ENCODE data around the gene ACAT1.

ACAT1 gene

DNA sequence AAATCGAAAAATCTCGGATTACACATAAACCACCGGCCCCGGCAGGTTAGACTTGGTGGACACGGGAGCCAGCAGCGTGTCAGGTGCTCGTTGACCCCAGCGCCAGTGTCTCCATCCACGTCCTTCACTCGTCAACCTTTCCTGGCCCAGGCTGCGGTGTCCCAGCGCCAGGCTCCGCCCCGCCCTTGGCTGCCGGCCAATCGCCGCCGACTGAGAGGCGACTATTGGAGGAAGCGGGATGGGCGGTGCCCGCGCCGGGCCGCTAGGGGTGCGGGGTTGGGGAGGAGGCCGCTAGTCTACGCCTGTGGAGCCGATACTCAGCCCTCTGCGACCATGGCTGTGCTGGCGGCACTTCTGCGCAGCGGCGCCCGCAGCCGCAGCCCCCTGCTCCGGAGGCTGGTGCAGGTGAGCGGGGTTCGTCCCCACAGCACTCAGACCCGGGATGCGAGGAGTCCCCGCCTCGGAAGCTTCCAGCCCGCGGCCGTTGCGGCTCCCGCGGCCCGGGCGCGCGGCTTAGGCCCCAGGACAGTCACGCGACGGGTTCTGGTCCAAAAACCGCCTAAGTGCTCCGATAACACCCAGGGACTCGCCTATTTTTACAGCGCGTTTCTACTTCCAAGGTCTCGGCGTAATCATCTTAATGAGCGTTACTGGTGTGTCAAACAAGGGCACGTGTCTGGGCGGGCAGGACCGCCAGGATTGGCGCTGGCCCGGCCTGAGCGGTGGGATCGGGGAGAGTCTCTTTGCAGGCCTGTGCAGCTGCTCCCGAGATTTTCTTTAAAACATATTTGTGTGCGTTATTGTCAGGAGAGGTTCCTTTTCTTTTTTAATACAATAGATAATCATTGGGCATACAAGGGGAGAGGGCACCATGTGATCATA is at the start of gene ACAT1:
Gene ACAT1, plus strand, starts transcription at position 294 of the 882 bp plus-strand sequence. Its CDS starts 40 bp downstream, at position 334.
- H3K27ac ChIP-seq, result peak within 1 kb of the TSS; percentile 81
- TF ChIP-seq, protein P1, sequence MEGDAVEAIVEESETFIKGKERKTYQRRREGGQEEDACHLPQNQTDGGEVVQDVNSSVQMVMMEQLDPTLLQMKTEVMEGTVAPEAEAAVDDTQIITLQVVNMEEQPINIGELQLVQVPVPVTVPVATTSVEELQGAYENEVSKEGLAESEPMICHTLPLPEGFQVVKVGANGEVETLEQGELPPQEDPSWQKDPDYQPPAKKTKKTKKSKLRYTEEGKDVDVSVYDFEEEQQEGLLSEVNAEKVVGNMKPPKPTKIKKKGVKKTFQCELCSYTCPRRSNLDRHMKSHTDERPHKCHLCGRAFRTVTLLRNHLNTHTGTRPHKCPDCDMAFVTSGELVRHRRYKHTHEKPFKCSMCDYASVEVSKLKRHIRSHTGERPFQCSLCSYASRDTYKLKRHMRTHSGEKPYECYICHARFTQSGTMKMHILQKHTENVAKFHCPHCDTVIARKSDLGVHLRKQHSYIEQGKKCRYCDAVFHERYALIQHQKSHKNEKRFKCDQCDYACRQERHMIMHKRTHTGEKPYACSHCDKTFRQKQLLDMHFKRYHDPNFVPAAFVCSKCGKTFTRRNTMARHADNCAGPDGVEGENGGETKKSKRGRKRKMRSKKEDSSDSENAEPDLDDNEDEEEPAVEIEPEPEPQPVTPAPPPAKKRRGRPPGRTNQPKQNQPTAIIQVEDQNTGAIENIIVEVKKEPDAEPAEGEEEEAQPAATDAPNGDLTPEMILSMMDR (conservative IDR thresholded peaks at IDR 0.05), result no peak; the same call in 1 of the 2 replicates
- peak; percentile 97 for TF ChIP-seq ZFX (IDR thresholded peaks at IDR 0.05)

DNA sequence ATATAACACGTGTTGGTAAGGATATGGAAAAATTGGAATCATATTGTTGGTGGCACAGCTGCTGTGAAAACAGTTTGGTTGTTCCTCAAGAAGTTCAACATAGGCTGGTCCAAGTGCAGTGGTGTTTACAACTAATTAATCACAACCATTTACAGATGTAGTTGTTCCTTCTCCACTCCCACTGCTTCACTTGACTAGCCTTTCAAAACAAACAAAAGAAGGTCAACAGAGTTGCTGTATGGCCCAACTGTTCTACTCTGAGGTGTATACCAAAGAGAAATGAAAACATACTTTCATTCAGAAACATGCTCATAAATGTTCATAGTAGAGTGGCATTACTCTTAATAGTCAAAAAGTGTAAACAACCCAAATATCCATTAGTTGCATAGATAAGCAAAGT is 36.6 kb upstream of the ACAT1 start:
- no peak overlapping the region for H3K27ac ChIP-seq
- TF ChIP-seq, protein P1 (conservative IDR thresholded peaks at IDR 0.05), result no peak
- no peak for TF ChIP-seq ZFX (IDR thresholded peaks at IDR 0.05)

DNA sequence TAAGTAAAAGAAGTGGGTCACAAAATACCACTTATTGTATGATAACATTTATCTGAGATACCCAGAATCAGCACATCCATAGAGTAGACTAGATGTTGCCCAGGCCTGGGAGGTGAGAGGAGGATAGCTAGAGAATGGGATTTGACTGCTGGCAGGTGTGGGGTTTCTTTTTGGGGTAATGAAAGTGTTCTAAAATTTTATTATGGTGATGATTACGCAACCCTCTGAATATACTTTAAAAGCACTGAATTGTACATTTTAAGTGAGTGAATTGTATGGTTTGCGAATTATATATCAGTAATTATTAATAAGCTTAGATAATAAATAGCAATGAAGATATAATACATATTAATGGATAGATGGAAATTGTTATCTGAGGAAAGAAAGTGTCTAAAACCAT is 35.7 kb upstream of the ACAT1 start:
- no peak for TF ChIP-seq ZFX (IDR thresholded peaks at IDR 0.05)
- TF ChIP-seq, protein P1 (conservative IDR thresholded peaks at IDR 0.05), result no peak
- H3K27ac ChIP-seq, result no peak overlapping the region

DNA sequence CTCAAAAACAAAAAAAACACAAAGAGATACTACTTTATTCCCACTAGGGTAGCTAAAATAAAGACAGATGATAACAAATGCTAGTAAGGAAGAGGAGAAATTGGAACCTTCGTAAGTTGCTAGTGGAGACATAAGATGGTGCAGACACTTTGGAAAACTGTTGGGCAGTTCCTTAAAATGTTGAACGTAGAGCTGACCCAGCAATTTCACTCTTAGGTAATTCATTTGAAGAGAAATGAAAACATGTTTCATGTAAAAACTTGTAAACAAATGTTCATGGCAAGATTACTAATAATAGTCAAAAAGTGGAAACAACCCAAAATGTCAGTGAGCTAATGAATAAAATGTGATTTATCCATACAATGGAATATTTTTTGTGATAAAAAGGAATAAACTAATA is 29.2 kb upstream of the ACAT1 start:
- TF ChIP-seq, protein P1 (conservative IDR thresholded peaks at IDR 0.05), result no peak
- TF ChIP-seq ZFX (IDR thresholded peaks at IDR 0.05), result no peak
- no peak overlapping the region for H3K27ac ChIP-seq

DNA sequence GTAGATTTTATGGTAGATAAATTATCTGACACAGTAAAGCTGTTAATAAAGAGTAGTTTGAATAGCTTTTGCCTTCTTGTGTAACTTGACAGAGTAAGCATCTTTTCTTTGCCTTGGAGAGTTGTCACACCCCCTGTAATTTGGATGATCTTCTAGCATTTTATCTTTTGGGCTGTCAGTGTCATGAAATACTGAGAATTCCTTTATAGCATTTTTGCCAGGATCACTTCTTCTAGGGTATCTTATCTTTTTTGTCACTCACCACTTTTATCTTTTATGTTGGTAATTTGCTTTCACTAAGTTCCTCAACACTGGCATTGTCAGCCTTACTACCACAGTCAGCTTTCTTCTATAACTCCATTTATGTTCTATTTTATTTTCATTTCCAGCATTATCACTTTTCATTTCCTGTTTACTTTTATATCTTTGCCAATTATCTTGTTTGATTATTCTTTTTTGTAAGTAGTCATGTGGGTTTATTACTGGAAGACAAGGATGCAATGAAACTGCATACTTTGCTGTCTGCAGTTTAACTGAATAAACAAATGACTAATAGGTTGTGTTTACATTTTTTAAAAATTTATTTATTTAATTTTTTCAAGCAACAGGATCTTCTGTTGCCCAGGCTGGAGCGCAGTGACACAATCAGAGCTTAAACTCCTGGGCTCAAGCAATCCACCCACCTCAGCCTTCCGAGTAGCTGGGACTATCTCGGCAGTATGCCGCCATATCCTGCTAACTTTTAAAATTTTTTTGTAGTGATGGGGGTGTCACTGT is 28.1 kb upstream of the ACAT1 start:
- no peak for TF ChIP-seq ZFX (IDR thresholded peaks at IDR 0.05)
- TF ChIP-seq, protein P1 (conservative IDR thresholded peaks at IDR 0.05), result no peak
- H3K27ac ChIP-seq, result peak overlapping the region; percentile 70

DNA sequence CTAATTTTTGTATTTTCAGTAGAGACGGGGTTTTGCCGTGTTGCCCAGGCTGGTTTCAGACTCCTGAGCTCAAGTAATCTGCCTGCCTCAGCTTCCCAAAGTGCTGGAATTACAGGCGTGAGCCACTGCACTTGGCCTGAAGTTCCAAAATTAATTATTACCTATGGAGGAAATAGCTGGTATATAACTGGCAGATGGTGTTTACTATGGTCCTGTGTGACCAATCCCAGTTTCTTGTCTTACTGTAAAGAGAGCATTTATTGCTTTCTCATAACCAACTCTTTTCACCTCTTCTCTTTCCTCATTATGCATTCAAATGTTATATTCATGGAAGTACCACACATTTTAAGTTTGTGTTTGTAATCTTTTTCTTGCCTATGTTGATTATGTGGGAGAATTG is 24.2 kb upstream of the ACAT1 start:
- H3K27ac ChIP-seq, result no peak overlapping the region
- TF ChIP-seq ZFX (IDR thresholded peaks at IDR 0.05), result no peak
- TF ChIP-seq, protein P1 (conservative IDR thresholded peaks at IDR 0.05), result no peak

Data from C4-2B (cell line).